H9 (cell line): ENCODE data around the gene PLXND1. TPM values are rescaled to one million over a fixed set of nuclear protein-coding genes. Genes with fewer than 3 reads are reported as not detected.

ENCODE experiments used
- DNase-seq: peaks from one replicate; pipeline ENCODE4 v3.0.0-alpha.2; 2017
- H2AFZ ChIP-seq: one replicate; pipeline ENCODE4 v1.6.1; 2013; ENCODE audit warnings: mild to moderate bottlenecking, low read length, control low read depth, moderate library complexity
- H2AK5ac ChIP-seq: 2 replicates; pipeline ENCODE4 v1.6.1; 2013; ENCODE audit warnings: low read length, control low read depth, mixed read lengths; ENCODE audit not compliant: insufficient read length
- H2BK120ac ChIP-seq: one replicate; pipeline ENCODE4 v1.6.1; 2013; ENCODE audit warnings: low read depth, mild to moderate bottlenecking, low read length, control low read depth, inconsistent platforms; ENCODE audit not compliant: poor library complexity, severe bottlenecking
- H2BK12ac ChIP-seq: 2 replicates; pipeline ENCODE4 v1.6.1; 2013; ENCODE audit warnings: low read length, control low read depth, mixed read lengths, low read depth; ENCODE audit not compliant: insufficient read length
- H2BK15ac ChIP-seq: 2 replicates; pipeline ENCODE4 v1.6.1; 2013; ENCODE audit warnings: low read depth, low read length, control low read depth
- H2BK20ac ChIP-seq: one replicate; pipeline ENCODE4 v1.6.1; 2013; ENCODE audit warnings: low read depth, mild to moderate bottlenecking, low read length, control low read depth, inconsistent platforms; ENCODE audit not compliant: poor library complexity, severe bottlenecking
- H2BK5ac ChIP-seq: 2 replicates; pipeline ENCODE4 v1.6.1; 2013; ENCODE audit warnings: low read length, control low read depth, mixed read lengths; ENCODE audit not compliant: insufficient read length
- H3K14ac ChIP-seq: 2 replicates; pipeline ENCODE4 v1.6.1; 2013; ENCODE audit warnings: low read length, control low read depth; ENCODE audit not compliant: insufficient read depth
- H3K18ac ChIP-seq: 2 replicates; pipeline ENCODE4 v1.6.1; 2013; ENCODE audit warnings: low read depth, mild to moderate bottlenecking, mixed read lengths, low read length, control low read depth; ENCODE audit not compliant: insufficient read length
- H3K23ac ChIP-seq: 2 replicates; pipeline ENCODE4 v1.6.1; 2013; ENCODE audit warnings: low read length, control low read depth, mixed read lengths, low read depth; ENCODE audit not compliant: insufficient read length
- H3K23me2 ChIP-seq: 2 replicates; pipeline ENCODE4 v1.6.1; 2013; ENCODE audit warnings: low read depth, mild to moderate bottlenecking, mixed read lengths, low read length, control low read depth; ENCODE audit not compliant: insufficient read length, poor library complexity, severe bottlenecking
- H3K27ac ChIP-seq: 2 replicates; pipeline ENCODE4 v1.5.1; 2013; ENCODE audit warnings: low read length, control low read depth, mixed read lengths, low read depth; ENCODE audit not compliant: insufficient read length
- H3K27me3 ChIP-seq: 2 replicates; pipeline ENCODE4 v1.6.1; 2013; ENCODE audit warnings: low read length, control low read depth, inconsistent platforms; ENCODE audit not compliant: insufficient read depth
- H3K4ac ChIP-seq: 2 replicates; pipeline ENCODE4 v1.6.1; 2013; ENCODE audit warnings: low read depth, mild to moderate bottlenecking, control low read depth, inconsistent platforms, low read length, moderate library complexity
- H3K4me1 ChIP-seq: 2 replicates; pipeline ENCODE4 v1.6.1; 2013; ENCODE audit warnings: low read length, control low read depth, inconsistent platforms; ENCODE audit not compliant: insufficient read depth
- H3K4me2 ChIP-seq: 2 replicates; pipeline ENCODE4 v1.6.1; 2013; ENCODE audit warnings: low read length, control low read depth, mixed read lengths; ENCODE audit not compliant: insufficient read length, insufficient read depth
- H3K56ac ChIP-seq: 2 replicates; pipeline ENCODE4 v1.6.1; 2013; ENCODE audit warnings: low read depth, mild to moderate bottlenecking, mixed read lengths, low read length, control low read depth; ENCODE audit not compliant: insufficient read length
- H3K79me1 ChIP-seq: 2 replicates; pipeline ENCODE4 v1.6.1; 2013; ENCODE audit warnings: low read depth, mild to moderate bottlenecking, moderate library complexity, low read length, control low read depth, inconsistent platforms; ENCODE audit not compliant: insufficient read depth, poor library complexity, severe bottlenecking
- H3K79me2 ChIP-seq: 2 replicates; pipeline ENCODE4 v1.6.1; 2013; ENCODE audit warnings: low read length, control low read depth, inconsistent platforms; ENCODE audit not compliant: insufficient read depth
- H3K9ac ChIP-seq: 2 replicates; pipeline ENCODE4 v1.6.1; 2013; ENCODE audit warnings: low read length, control low read depth, mixed read lengths; ENCODE audit not compliant: insufficient read length; ENCODE audit errors: extremely low read depth
- H3K9me3 ChIP-seq: one replicate; pipeline ENCODE4 v1.6.1; 2013; ENCODE audit warnings: low read depth, low read length, inconsistent platforms; ENCODE audit not compliant: control insufficient read depth
- H3T11ph ChIP-seq: one replicate; pipeline ENCODE4 v1.6.1; 2013; ENCODE audit warnings: mild to moderate bottlenecking, low read length, control low read depth, inconsistent platforms
- H4K20me1 ChIP-seq: one replicate; pipeline ENCODE4 v1.6.1; 2013; ENCODE audit not compliant: control insufficient read depth, insufficient read length, insufficient read depth
- H4K5ac ChIP-seq: 2 replicates; pipeline ENCODE4 v1.6.1; 2013; ENCODE audit warnings: low read depth, mild to moderate bottlenecking, mixed read lengths, low read length, control low read depth; ENCODE audit not compliant: insufficient read length
- H4K8ac ChIP-seq: replicated peaks from 2 replicates; pipeline ENCODE4 v1.6.1; 2013; ENCODE audit warnings: low read length, control low read depth, mixed read lengths, low read depth; ENCODE audit not compliant: insufficient read length
- H4K91ac ChIP-seq: 2 replicates; pipeline ENCODE4 v1.6.1; 2013; ENCODE audit warnings: low read depth, mild to moderate bottlenecking, moderate library complexity, mixed read lengths, low read length, control low read depth; ENCODE audit not compliant: insufficient read length
- H3K27ac Mint-ChIP-seq, 3 experiments: 2 replicates in 2 of 3; 3 replicates in 1 of 3; pipeline ENCODE4 v1.8.0; 2020 to 2021; ENCODE audit warnings: mixed read lengths in 3 of 3, mild to moderate bottlenecking in 1 of 3, moderate library complexity in 1 of 3
- H3K27me3 Mint-ChIP-seq: 2 replicates; pipeline ENCODE4 v1.8.0; 2021; ENCODE audit warnings: low read depth, mild to moderate bottlenecking, moderate library complexity, mixed read lengths
- H3K36me3 Mint-ChIP-seq, 3 experiments: 2 replicates in 2 of 3; 3 replicates in 1 of 3; pipeline ENCODE4 v1.8.0; 2020 to 2021; ENCODE audit warnings: low read depth in 3 of 3, mixed read lengths in 3 of 3; ENCODE audit not compliant: insufficient read depth in 1 of 3
- H3K4me1 Mint-ChIP-seq, 2 experiments: 2 replicates each; pipeline ENCODE4 v1.8.0; 2020; ENCODE audit warnings: mixed read lengths in 2 of 2
- H3K4me3 Mint-ChIP-seq, 2 experiments: 2 replicates in 1 of 2; 3 replicates in 1 of 2; pipeline ENCODE4 v1.8.0; 2020 to 2021; ENCODE audit warnings: mild to moderate bottlenecking in 2 of 2, mixed read lengths in 2 of 2, moderate library complexity in 1 of 2
- H3K9me3 Mint-ChIP-seq, 2 experiments: 2 replicates in 1 of 2; 3 replicates in 1 of 2; pipeline ENCODE4 v1.8.0; 2020; ENCODE audit warnings: mild to moderate bottlenecking in 2 of 2, mixed read lengths in 2 of 2, moderate library complexity in 1 of 2
- CTCF ChIP-seq: fragments of 200-600 bp; sonication (generic); conservative IDR thresholded peaks from 3 replicates; pipeline ENCODE4 v1.8.0; 2021; ENCODE audit warnings: antibody characterized with exemption, mild to moderate bottlenecking
- WGBS: extraction: QIAGEN DNeasy Blood & Tissue Kit; methylation state at CpG from one replicate; pipeline ENCODE4 v1.1.7; 2013; ENCODE audit warnings: missing lambda C conversion rate, low lambda C conversion rate, mixed read lengths; ENCODE audit not compliant: insufficient read length; ENCODE audit errors: extremely low coverage; 5-methylcytosine and 5-hydroxymethylcytosine counted together
- total RNA-seq: library from RNA; stranded (reverse); gene quantifications from 2 replicates; pipeline ENCODE4 v1.2.1, GENCODE V29; 2021

PLXND1 gene
- total RNA-seq, 1 experiment from 2014 or later = 50.9 TPM

- no peaks in the 10 kb centered on the region for H3K9me3 Mint-ChIP-seq
- Histone ChIP-seq H2BK120ac (no peak overlapping the region), H3K18ac (no peak overlapping the region), H3T11ph (no peak overlapping the region), H3K79me1 (no peaks in the 10 kb centered on the region), H3K9ac (no peak overlapping the region), H3K23ac (no peak overlapping the region), H2BK15ac (no peak overlapping the region), H2BK20ac (no peak overlapping the region), H4K5ac (no peak overlapping the region), H2BK5ac (no peak overlapping the region), H4K20me1 (no peaks in the 10 kb centered on the region), H2BK12ac (no peak overlapping the region), H3K14ac (peak overlapping the region; percentile 12; the same call in 1 of the 2 replicates), H3K4me1 (no peaks in the 10 kb centered on the region), H3K9me3 (no peaks in the 10 kb centered on the region), H3K56ac (no peak overlapping the region), H4K91ac (no peak overlapping the region), H3K23me2 (no peaks in the 10 kb centered on the region), H3K4ac (no peak overlapping the region), H4K8ac (no peak overlapping the region), H2AK5ac (no peak overlapping the region), H3K4me2 (no peak overlapping the region), H3K79me2 (no peaks in the 10 kb centered on the region), H3K27ac (no peak overlapping the region), H3K27me3 (no peaks in the 10 kb centered on the region; the same call in 1 of the 2 replicates), H2AFZ (no peak overlapping the region)
- no peak for TF ChIP-seq CTCF
- H3K27ac Mint-ChIP-seq = no peak overlapping the region
- peaks cover 4 to 6% of the 10 kb centered on the region in 2 experiments; a peak in 3 of 4 replicates for H3K4me1 Mint-ChIP-seq
- WGBS = no CpG with 5 or more reads among the region's 10 CpGs
- no peak for DNase-seq
- H3K4me3 Mint-ChIP-seq = no peak overlapping the region; a peak in 1 of 5 replicates
- peaks cover 7 to 16% (median 10%) of the 10 kb centered on the region in 3 experiments for H3K36me3 Mint-ChIP-seq
- H3K27me3 Mint-ChIP-seq = no peaks in the 10 kb centered on the region
Observed at GRCh38 chr3:129519449-129519848, 87.0 kb downstream of the PLXND1 start.
